CD4-positive, alpha-beta T cell (primary cell): ENCODE results near the gene AUTS2. TPM values are rescaled to one million over a fixed set of nuclear protein-coding genes. Genes with fewer than 3 reads are reported as not detected.

ENCODE experiments used
- ATAC-seq: fragments of 200-7000 bp; cut with Tn5 transposase; one replicate; pipeline ENCODE4 v1.10.0; 2022; ENCODE audit warnings: mild to moderate bottlenecking; ENCODE audit not compliant: poor library complexity
- CTCF ChIA-PET: fragments of 350-600 bp; sonication (Branson Sonifier 250); formaldehyde crosslinking; loops from one replicate; lab custom pipeline; 2021; ENCODE audit warnings: antibody characterized with exemption, inconsistent platforms; lab: Charles Lee
- POLR2A ChIA-PET: fragments of 350-600 bp; sonication (Branson Sonifier 250); formaldehyde crosslinking; loops from one replicate; lab custom pipeline; 2021; ENCODE audit warnings: antibody characterized with exemption, inconsistent platforms; lab: Charles Lee
- DNase-seq, 14 experiments: peaks; one replicate each; pipeline ENCODE4 v3.0.0-alpha.2; 2013 to 2020; ENCODE audit warnings: mixed read lengths in 2 of 14
- H3K27ac ChIP-seq, 2 donors: one replicate each; pipeline versions ENCODE4 v1.5.1 to v1.7.0; 2013; ENCODE audit warnings: low read length in 2 of 2, low read depth in 1 of 2, mild to moderate bottlenecking in 1 of 2
- H3K27me3 ChIP-seq, 2 experiments: 1 replicate in 1 of 2; 2 replicates in 1 of 2; pipeline versions ENCODE4 v1.6.1 to v1.7.0; 2013; ENCODE audit warnings: low read length in 2 of 2, control low read depth in 1 of 2, mild to moderate bottlenecking in 1 of 2, moderate library complexity in 1 of 2; ENCODE audit not compliant: insufficient read depth in 2 of 2, control insufficient read depth in 1 of 2
- H3K36me3 ChIP-seq: one replicate; pipeline ENCODE4 v1.6.1; 2013; ENCODE audit warnings: low read length, control low read depth; ENCODE audit not compliant: insufficient read depth
- H3K4me1 ChIP-seq: one replicate; pipeline ENCODE4 v1.6.1; 2013; ENCODE audit warnings: low read length, control low read depth; ENCODE audit not compliant: insufficient read depth
- H3K4me3 ChIP-seq: one replicate; pipeline ENCODE4 v1.5.1; 2013; ENCODE audit warnings: mild to moderate bottlenecking, low read length, moderate library complexity
- H3K9me3 ChIP-seq, 2 experiments: 1 replicate in 1 of 2; 2 replicates in 1 of 2; pipeline versions ENCODE4 v1.6.1 to v1.7.0; 2013; ENCODE audit warnings: low read length in 2 of 2, mild to moderate bottlenecking in 2 of 2, control low read depth in 1 of 2, moderate library complexity in 1 of 2; ENCODE audit not compliant: control insufficient read depth in 1 of 2, insufficient read depth in 1 of 2
- H3K27ac Mint-ChIP-seq: one replicate; pipeline ENCODE4 v1.8.0; 2020; ENCODE audit warnings: mixed read lengths
- H3K27me3 Mint-ChIP-seq: one replicate; pipeline ENCODE4 v1.8.0; 2021; ENCODE audit warnings: mixed read lengths
- H3K36me3 Mint-ChIP-seq: one replicate; pipeline ENCODE4 v1.8.0; 2021; ENCODE audit warnings: low read depth, mixed read lengths
- H3K4me1 Mint-ChIP-seq: one replicate; pipeline ENCODE4 v1.8.0; 2021; ENCODE audit warnings: low read depth, mixed read lengths
- H3K4me3 Mint-ChIP-seq: one replicate; pipeline ENCODE4 v1.8.0; 2020; ENCODE audit warnings: mild to moderate bottlenecking, mixed read lengths
- H3K9me3 Mint-ChIP-seq: one replicate; pipeline ENCODE4 v1.8.0; 2020; ENCODE audit warnings: mixed read lengths
- intact Hi-C, 2 experiments: fragments of 100-400 bp; cut with DNase I in 1 of 2; cut with micrococcal nuclease in 1 of 2; formaldehyde crosslinking; loops; one replicate each; pipeline versions ENCODE4 v1.15.1 to v1.9.0; 2023 to 2025; cut with DNase I, micrococcal nuclease
- total RNA-seq, 174 experiments: library from RNA in 2 of 174; stranded (reverse) in 2 of 174; gene quantifications; one replicate each; pipeline ENCODE4 v1.2.3 and lab custom pipeline; 2021 to 2026
- TF ChIP-seq, protein P1 (sequence below): fragments of 200-600 bp; IDR thresholded peaks from one replicate; pipeline ENCODE4 v1.8.0; 2022; ENCODE audit warnings: antibody characterized with exemption, mild to moderate bottlenecking

AUTS2 gene
- total RNA-seq, 2 experiments from 2014 or later = 43.6 to 47.6 TPM

DNA sequence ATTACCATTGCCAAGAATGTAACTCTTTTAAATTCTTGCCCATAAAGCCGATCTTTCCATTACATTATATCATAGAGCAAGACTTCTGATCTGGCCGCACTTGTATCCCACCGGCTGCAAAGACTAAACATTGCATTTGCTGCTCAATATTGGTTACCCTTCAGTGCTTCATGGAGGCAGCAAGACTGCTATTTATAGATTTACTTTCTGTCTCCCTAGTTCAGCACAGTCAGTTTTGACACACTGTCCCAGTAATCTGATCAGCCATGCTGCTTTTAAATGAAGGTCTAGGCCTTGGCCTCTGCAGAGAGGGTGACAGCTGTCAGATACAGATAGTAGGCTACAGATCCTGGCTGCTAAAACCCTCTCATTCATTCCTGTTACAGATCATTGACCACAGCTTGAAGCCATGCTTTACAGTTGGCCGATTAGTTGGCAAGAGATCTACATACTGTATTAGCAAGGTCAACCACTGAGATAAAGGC lies 971.1 kb downstream of the AUTS2 start:
- H3K9me3 Mint-ChIP-seq = no peaks in the 10 kb centered on the region
- Histone ChIP-seq H3K9me3 (no peaks in the 10 kb centered on the region), H3K27ac (no peak overlapping the region), H3K27me3 (no peaks in the 10 kb centered on the region), H3K4me3 (no peak overlapping the region), H3K36me3 (no peaks in the 10 kb centered on the region), H3K4me1 (no peaks in the 10 kb centered on the region)
- TF ChIP-seq, protein P1, sequence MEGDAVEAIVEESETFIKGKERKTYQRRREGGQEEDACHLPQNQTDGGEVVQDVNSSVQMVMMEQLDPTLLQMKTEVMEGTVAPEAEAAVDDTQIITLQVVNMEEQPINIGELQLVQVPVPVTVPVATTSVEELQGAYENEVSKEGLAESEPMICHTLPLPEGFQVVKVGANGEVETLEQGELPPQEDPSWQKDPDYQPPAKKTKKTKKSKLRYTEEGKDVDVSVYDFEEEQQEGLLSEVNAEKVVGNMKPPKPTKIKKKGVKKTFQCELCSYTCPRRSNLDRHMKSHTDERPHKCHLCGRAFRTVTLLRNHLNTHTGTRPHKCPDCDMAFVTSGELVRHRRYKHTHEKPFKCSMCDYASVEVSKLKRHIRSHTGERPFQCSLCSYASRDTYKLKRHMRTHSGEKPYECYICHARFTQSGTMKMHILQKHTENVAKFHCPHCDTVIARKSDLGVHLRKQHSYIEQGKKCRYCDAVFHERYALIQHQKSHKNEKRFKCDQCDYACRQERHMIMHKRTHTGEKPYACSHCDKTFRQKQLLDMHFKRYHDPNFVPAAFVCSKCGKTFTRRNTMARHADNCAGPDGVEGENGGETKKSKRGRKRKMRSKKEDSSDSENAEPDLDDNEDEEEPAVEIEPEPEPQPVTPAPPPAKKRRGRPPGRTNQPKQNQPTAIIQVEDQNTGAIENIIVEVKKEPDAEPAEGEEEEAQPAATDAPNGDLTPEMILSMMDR = no peak
- H3K4me3 Mint-ChIP-seq = no peak overlapping the region
- H3K27ac Mint-ChIP-seq = no peak overlapping the region
- ChIA-PET CTCF (interaction anchor here (0.6 kb wide), 1 partner anchor 1164 kb away, joined by 3 read pairs; no protein-coding TSS in a partner anchor), POLR2A (no interaction called here)
- H3K4me1 Mint-ChIP-seq = no peaks in the 10 kb centered on the region
- H3K36me3 Mint-ChIP-seq = no peaks in the 10 kb centered on the region
- no peaks in the 10 kb centered on the region for H3K27me3 Mint-ChIP-seq
- DNase-seq = no peak
- no peak for ATAC-seq
- intact Hi-C loops = no loop called here

DNA sequence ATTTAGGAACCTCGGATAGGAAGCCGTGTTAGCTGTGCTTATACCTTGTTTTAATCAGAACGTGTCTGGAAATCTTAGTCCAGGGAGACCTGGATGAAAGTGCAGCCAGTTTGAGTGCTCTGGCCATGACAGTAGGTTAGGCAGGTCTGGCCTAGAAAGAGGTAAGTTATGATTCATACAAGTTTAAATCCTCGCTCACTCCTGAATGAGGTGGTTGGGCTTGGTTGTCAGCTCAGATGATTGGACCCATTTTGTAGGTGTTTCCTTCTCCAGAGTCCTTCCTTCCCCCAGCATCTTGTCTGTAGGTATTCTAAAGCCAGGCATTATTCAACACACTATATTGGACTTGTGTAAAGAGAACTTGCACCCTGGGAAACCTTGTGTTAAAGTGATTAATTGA lies 971.8 kb downstream of the AUTS2 start:
- Histone ChIP-seq H3K36me3 (no peaks in the 10 kb centered on the region), H3K27me3 (no peaks in the 10 kb centered on the region), H3K4me1 (no peaks in the 10 kb centered on the region), H3K9me3 (no peaks in the 10 kb centered on the region), H3K4me3 (no peak overlapping the region), H3K27ac (no peak overlapping the region)
- Mint-ChIP-seq H3K4me1 (no peaks in the 10 kb centered on the region), H3K4me3 (no peak overlapping the region), H3K27ac (no peak overlapping the region), H3K9me3 (no peaks in the 10 kb centered on the region), H3K27me3 (no peaks in the 10 kb centered on the region), H3K36me3 (no peaks in the 10 kb centered on the region)
- ATAC-seq (no peak), DNase-seq (no peak)
- POLR2A ChIA-PET = no interaction called here
- TF ChIP-seq, protein P1 = no peak
- intact Hi-C loops = no loop called here
- CTCF ChIA-PET = interaction anchor here (0.6 kb wide), 1 partner anchor 1164 kb away, joined by 3 read pairs; no protein-coding TSS in a partner anchor

DNA sequence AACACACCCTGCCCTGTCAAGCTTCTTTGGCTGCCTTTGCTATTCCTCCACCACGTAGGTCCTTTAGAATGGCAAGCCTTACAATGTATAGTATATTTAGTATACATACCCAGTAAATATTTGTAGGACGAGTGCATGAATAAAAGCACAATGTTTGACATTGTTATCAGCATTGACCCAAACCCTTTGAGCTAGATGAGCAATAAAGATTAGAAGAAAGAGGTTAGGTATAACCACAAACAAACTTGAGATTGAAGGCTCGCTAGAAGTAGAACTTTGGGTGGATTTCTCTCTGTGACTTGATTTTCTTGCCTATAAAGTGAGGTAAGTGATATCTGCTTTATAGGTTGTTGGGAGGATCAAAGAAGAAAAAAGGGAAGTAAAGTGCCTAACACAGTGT lies 972.7 kb downstream of the AUTS2 start:
- H3K27ac ChIP-seq = no peak overlapping the region
- H3K4me1 ChIP-seq = no peaks in the 10 kb centered on the region
- H3K36me3 ChIP-seq = no peaks in the 10 kb centered on the region
- intact Hi-C loops = no loop called here
- H3K9me3 Mint-ChIP-seq = no peaks in the 10 kb centered on the region
- no peak overlapping the region for H3K4me3 ChIP-seq
- H3K4me1 Mint-ChIP-seq = no peaks in the 10 kb centered on the region
- no peak overlapping the region for H3K27ac Mint-ChIP-seq
- ChIA-PET CTCF (no interaction called here), POLR2A (no interaction called here)
- DNase-seq (no peak), ATAC-seq (no peak)
- H3K9me3 ChIP-seq = no peaks in the 10 kb centered on the region
- no peaks in the 10 kb centered on the region for H3K27me3 Mint-ChIP-seq
- no peak overlapping the region for H3K4me3 Mint-ChIP-seq
- no peaks in the 10 kb centered on the region for H3K36me3 Mint-ChIP-seq
- H3K27me3 ChIP-seq = no peaks in the 10 kb centered on the region
- TF ChIP-seq, protein P1 = no peak
